ENCODE results near the gene ASB10.
A peak's percentile ranks its signal among the peaks of the same experiment; 100 is the strongest.

The ASB10 gene

DNA sequence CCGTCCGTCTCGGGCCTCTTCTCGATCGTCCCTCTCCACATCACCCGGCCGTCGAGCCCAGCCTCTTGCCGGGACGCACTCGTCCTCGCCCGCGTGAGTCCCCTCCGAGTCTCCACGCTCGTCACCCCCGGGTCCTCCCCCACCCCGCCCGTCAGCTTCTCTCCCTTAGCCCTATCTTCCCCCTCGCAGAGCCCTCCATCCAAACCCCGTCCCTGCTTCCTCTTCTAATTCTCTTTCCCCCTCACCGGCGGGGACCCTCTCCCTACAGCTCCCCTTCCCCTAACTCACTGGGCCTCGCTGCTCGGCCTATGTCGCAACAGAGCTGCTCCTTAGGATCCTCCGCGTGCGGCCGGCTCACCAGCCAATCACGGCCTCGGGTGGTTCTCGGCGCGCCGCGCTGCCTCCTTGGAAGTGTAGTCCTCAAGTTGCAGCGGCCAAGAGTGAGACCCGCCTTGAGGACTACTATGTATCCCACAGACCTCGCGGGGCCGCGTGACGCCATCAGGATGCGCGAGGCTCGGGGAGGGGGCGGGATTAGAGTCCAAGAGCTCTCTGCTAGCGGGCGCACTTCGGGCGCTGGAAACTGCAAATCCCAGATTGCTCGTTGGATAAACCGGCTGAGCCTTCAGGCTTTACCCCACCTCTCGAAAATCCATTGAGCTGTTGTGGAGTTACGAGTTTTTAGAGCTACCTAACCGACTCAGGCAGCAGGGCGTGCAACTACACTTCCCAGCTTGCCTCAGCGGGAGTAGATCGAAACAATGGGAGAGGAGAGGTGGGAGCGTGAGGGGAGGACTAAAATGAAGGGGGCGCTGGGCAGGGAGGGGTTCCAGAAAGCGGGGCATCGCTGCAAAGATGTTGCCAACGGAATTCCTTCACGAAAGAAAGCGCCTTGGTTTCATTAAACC is 40.1 kb upstream of the ASB10 start, which contains the start of gene ABCF2:
TSS of gene ABCF2 (minus strand) at position 331 of the 908 bp plus-strand sequence. CDS start 747 bp downstream, outside the sequence.
- H3K4me1 ChIP-seq (ENCODE audit: control insufficient read depth in 1 of 2, insufficient read depth in 2 of 2, low read length in 2 of 2), result peaks cover 20 to 31% of the 10 kb centered on the region in 2 donors
- H3K27ac ChIP-seq (ENCODE audit: low read length), result peak within 1 kb of the TSS; percentile 80
- peak within 1 kb of the TSS; percentile 81 to 91 for H3K4me3 ChIP-seq (ENCODE audit: low read depth in 1 of 2, low read length in 2 of 2)
- H3K27me3 ChIP-seq (ENCODE audit: low read depth, low read length), result no peaks in the 10 kb centered on the region
- no peaks in the 10 kb centered on the region for H3K9me3 ChIP-seq (ENCODE audit: control insufficient read depth in 1 of 2, low read length in 2 of 2)
- peaks cover 28 to 31% of the 10 kb centered on the region in 2 donors for H3K36me3 ChIP-seq (ENCODE audit: control insufficient read depth in 1 of 2, insufficient read depth in 2 of 2, low read length in 2 of 2)

DNA sequence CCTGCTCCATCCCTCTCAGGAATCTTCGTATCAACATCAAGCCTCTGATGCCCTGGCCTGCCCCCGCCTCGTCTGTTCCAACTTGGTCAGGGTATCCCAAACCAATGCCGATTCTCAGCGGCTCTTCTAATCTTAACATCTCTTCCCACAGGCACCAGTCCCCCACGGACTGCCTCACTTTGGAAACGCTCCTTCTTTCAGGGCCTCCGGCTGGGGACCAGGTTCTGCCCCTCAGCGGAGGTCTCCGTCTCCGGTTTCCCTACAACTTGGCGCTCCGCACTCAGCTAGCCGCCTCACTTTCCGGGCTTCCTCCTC is 39.5 kb upstream of the ASB10 start:
- Histone ChIP-seq H3K27ac (ENCODE audit: low read length) (peak overlapping the region; percentile 63), H3K4me3 (ENCODE audit: low read depth in 1 of 2, low read length in 2 of 2) (peak overlapping the region; percentile 81 to 91), H3K27me3 (ENCODE audit: low read depth, low read length) (no peaks in the 10 kb centered on the region), H3K36me3 (ENCODE audit: control insufficient read depth in 1 of 2, insufficient read depth in 2 of 2, low read length in 2 of 2) (peaks cover 32 to 36% of the 10 kb centered on the region in 2 donors), H3K4me1 (ENCODE audit: control insufficient read depth in 1 of 2, insufficient read depth in 2 of 2, low read length in 2 of 2) (peaks cover 15 to 25% of the 10 kb centered on the region in 2 donors), H3K9me3 (ENCODE audit: control insufficient read depth in 1 of 2, low read length in 2 of 2) (no peaks in the 10 kb centered on the region)

DNA sequence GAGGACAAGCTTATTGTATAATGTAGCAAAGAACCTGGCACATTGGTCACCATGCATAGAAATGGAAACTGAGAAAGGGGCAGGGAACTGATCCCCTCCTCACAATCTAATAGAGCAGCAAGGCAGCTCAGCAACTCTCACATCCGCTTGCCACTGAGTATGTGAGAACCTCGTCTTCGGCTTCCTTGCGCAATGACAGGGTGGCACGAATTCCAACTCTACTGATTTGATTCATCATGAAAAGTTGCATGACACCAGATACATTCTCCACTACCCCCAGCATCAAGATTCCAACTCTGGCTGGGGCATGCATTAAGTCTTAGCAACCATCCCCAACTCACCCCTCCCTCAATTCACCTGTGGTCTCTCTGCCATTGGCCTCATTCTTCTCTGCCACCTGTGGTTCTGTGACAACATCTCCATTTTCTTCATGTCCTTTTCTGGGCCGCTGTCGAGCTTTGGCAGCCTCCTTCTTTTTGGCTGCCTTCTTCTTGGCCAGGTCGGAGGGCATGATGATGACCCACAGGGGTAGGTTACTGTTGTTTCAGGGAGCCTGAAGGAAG is 39.0 kb upstream of the ASB10 start:
- Histone ChIP-seq H3K27ac (ENCODE audit: low read length) (peak overlapping the region; percentile 63), H3K27me3 (ENCODE audit: low read depth, low read length) (no peaks in the 10 kb centered on the region), H3K36me3 (ENCODE audit: control insufficient read depth in 1 of 2, insufficient read depth in 2 of 2, low read length in 2 of 2) (peaks cover 34 to 40% of the 10 kb centered on the region in 2 donors), H3K9me3 (ENCODE audit: control insufficient read depth in 1 of 2, low read length in 2 of 2) (no peaks in the 10 kb centered on the region), H3K4me3 (ENCODE audit: low read depth in 1 of 2, low read length in 2 of 2) (peak overlapping the region; percentile 81 to 91), H3K4me1 (ENCODE audit: control insufficient read depth in 1 of 2, insufficient read depth in 2 of 2, low read length in 2 of 2) (peaks cover 15 to 24% of the 10 kb centered on the region in 2 donors)

DNA sequence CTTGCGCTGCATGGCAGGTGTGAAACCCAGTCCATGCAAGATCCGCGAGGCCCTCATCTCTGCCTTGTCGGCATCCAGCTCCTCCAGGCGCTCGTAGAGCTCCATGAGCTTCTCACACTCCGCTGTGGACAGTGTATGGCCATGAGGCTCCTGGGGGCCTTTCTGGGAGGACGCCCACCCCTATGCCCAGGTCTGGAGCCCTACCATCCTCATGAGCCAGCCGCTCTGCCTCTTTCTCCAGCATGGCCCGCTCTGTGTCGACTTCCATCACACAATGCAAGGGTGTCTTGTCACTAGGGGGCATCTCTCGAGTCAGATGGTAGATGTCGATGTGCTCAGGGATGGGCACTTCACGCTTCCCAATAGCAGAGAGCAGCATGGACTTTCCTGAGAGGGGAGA is 36.7 kb upstream of the ASB10 start:
- peaks cover 49 to 62% of the 10 kb centered on the region in 2 donors for H3K36me3 ChIP-seq (ENCODE audit: control insufficient read depth in 1 of 2, insufficient read depth in 2 of 2, low read length in 2 of 2)
- peaks cover 15 to 24% of the 10 kb centered on the region in 2 donors for H3K4me1 ChIP-seq (ENCODE audit: control insufficient read depth in 1 of 2, insufficient read depth in 2 of 2, low read length in 2 of 2)
- no peak overlapping the region for H3K4me3 ChIP-seq (ENCODE audit: low read depth in 1 of 2, low read length in 2 of 2)
- no peaks in the 10 kb centered on the region for H3K27me3 ChIP-seq (ENCODE audit: low read depth, low read length)
- H3K27ac ChIP-seq (ENCODE audit: low read length), result no peak overlapping the region
- H3K9me3 ChIP-seq (ENCODE audit: control insufficient read depth in 1 of 2, low read length in 2 of 2), result no peaks in the 10 kb centered on the region

DNA sequence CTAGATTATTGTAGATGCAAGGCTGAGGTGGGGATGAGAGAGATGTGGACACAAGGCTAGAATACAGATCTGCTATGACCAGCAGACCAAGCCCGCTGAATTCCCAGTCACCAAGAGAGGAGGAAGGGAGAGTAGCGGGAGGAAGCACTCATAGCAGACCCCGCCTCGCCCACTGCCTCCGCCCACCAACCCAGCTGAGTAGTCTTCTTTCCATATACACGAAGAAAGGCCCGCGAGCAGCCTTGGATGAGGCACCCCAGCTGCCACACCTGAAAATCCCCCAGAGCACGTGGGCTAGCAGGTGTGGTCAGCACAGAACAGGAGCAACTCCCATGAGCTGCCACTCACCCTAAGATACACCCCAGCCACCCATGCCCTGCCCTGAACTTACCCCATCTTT is 31.1 kb upstream of the ASB10 start:
- Histone ChIP-seq H3K9me3 (ENCODE audit: control insufficient read depth in 1 of 2, low read length in 2 of 2) (no peaks in the 10 kb centered on the region), H3K36me3 (ENCODE audit: control insufficient read depth in 1 of 2, insufficient read depth in 2 of 2, low read length in 2 of 2) (peaks cover 68 to 97% of the 10 kb centered on the region in 2 donors), H3K27me3 (ENCODE audit: low read depth, low read length) (no peaks in the 10 kb centered on the region), H3K27ac (ENCODE audit: low read length) (no peak overlapping the region), H3K4me3 (ENCODE audit: low read depth in 1 of 2, low read length in 2 of 2) (no peak overlapping the region), H3K4me1 (ENCODE audit: control insufficient read depth in 1 of 2, insufficient read depth in 2 of 2, low read length in 2 of 2) (no peaks in the 10 kb centered on the region)

DNA sequence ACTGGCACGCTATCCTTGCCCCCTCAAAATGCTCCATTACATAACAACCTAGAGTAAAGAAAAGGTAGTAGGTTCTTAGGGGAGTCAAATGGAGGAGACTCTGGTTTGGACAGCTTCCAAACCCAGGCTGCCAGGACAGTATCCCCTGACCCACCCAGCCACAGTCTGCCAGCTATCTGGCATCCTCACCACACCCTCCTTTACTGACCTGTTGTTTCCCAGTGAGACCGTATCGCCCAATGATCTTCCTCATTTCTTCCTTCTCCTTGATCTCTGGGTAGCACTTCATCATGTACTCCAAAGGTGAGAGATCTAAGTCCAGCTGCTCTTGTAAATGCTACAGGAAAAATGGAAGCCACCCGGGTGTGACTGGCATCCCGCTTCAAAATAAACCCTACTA is 28.3 kb upstream of the ASB10 start:
- Histone ChIP-seq H3K4me3 (ENCODE audit: low read depth in 1 of 2, low read length in 2 of 2) (no peak overlapping the region), H3K36me3 (ENCODE audit: control insufficient read depth in 1 of 2, insufficient read depth in 2 of 2, low read length in 2 of 2) (peaks cover 47 to 79% of the 10 kb centered on the region in 2 donors), H3K27ac (ENCODE audit: low read length) (no peak overlapping the region), H3K4me1 (ENCODE audit: control insufficient read depth in 1 of 2, insufficient read depth in 2 of 2, low read length in 2 of 2) (no peaks in the 10 kb centered on the region), H3K27me3 (ENCODE audit: low read depth, low read length) (no peaks in the 10 kb centered on the region), H3K9me3 (ENCODE audit: control insufficient read depth in 1 of 2, low read length in 2 of 2) (no peaks in the 10 kb centered on the region)

DNA sequence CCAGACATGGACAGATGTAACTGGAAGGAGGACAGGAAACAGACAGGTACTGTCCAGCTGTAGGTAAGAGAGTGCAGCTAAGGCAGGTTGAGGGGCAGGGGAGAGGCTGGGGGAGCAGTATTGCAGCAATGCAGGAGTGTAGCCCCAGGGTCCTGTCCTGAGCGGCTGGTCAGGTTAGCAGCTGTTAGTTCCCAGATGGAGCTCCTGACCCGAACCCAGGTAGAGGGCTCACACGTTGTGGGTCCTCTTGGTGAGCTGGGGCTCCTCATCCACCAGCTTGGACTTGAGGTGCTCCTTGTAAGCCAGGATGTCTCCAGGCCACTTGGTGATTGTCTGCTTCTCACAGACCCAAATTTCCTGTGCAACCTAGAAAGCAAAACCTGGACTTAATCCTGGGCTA is 26.8 kb upstream of the ASB10 start:
- Histone ChIP-seq H3K9me3 (ENCODE audit: control insufficient read depth in 1 of 2, low read length in 2 of 2) (no peaks in the 10 kb centered on the region), H3K36me3 (ENCODE audit: control insufficient read depth in 1 of 2, insufficient read depth in 2 of 2, low read length in 2 of 2) (peaks cover 37 to 65% of the 10 kb centered on the region in 2 donors), H3K4me3 (ENCODE audit: low read depth in 1 of 2, low read length in 2 of 2) (no peak overlapping the region), H3K27ac (ENCODE audit: low read length) (no peak overlapping the region), H3K27me3 (ENCODE audit: low read depth, low read length) (no peaks in the 10 kb centered on the region), H3K4me1 (ENCODE audit: control insufficient read depth in 1 of 2, insufficient read depth in 2 of 2, low read length in 2 of 2) (no peaks in the 10 kb centered on the region)

DNA sequence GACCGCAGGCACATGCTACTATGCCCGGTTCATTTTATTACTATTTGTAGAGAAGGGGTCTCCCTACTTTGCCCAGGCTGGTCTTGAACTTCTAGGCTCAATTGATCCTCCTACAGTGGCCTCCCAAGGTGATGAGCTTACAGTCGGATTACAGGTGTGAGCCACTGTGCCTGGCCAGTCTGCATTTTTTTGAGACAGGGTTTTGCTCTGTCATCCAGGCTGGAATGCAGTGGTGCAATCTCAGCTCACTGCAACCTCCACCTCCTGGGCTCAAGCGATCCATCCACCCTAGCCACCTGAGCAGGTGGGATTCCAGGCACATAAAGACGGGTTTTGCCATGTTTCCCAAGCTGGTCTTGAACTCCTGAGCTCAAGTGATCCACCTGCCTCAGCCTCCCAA is 25.6 kb upstream of the ASB10 start:
- Histone ChIP-seq H3K9me3 (ENCODE audit: control insufficient read depth in 1 of 2, low read length in 2 of 2) (no peaks in the 10 kb centered on the region), H3K27ac (ENCODE audit: low read length) (no peak overlapping the region), H3K36me3 (ENCODE audit: control insufficient read depth in 1 of 2, insufficient read depth in 2 of 2, low read length in 2 of 2) (peaks cover 25 to 53% of the 10 kb centered on the region in 2 donors), H3K4me1 (ENCODE audit: control insufficient read depth in 1 of 2, insufficient read depth in 2 of 2, low read length in 2 of 2) (no peaks in the 10 kb centered on the region), H3K27me3 (ENCODE audit: low read depth, low read length) (no peaks in the 10 kb centered on the region), H3K4me3 (ENCODE audit: low read depth in 1 of 2, low read length in 2 of 2) (no peak overlapping the region)

DNA sequence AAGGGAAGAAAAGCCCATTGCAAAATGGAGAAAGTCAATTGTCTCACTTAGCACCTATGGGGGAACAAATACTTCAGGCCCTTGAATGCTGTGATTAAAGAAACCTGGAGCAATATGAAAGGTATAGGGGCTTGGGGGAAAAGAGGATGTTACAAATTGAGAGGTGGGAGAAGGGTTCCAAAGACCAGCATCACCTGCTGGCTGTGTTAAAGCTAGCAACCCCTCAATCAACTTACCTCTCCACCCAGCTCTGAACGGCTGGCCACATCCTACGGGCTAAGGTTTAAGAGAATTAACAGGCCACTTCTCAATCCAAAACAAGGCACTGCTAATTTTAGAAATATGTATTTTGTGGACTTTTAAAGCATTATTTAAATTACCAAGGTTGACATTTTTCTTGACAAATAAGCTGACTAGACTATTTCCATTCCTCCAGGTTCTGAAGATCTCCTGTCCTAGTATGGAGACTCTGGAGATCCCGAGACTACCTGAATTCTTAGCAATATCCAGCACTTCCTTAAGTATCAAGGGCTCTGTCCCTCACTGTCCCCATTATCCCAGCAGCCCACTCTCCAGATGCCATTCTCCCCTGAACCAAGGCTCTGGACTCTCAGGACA is 24.2 kb upstream of the ASB10 start:
- Histone ChIP-seq H3K9me3 (ENCODE audit: control insufficient read depth in 1 of 2, low read length in 2 of 2) (no peaks in the 10 kb centered on the region), H3K36me3 (ENCODE audit: control insufficient read depth in 1 of 2, insufficient read depth in 2 of 2, low read length in 2 of 2) (peaks cover 18 to 39% of the 10 kb centered on the region in 2 donors), H3K27ac (ENCODE audit: low read length) (no peak overlapping the region), H3K4me3 (ENCODE audit: low read depth in 1 of 2, low read length in 2 of 2) (no peak overlapping the region), H3K27me3 (ENCODE audit: low read depth, low read length) (no peaks in the 10 kb centered on the region), H3K4me1 (ENCODE audit: control insufficient read depth in 1 of 2, insufficient read depth in 2 of 2, low read length in 2 of 2) (no peaks in the 10 kb centered on the region)

DNA sequence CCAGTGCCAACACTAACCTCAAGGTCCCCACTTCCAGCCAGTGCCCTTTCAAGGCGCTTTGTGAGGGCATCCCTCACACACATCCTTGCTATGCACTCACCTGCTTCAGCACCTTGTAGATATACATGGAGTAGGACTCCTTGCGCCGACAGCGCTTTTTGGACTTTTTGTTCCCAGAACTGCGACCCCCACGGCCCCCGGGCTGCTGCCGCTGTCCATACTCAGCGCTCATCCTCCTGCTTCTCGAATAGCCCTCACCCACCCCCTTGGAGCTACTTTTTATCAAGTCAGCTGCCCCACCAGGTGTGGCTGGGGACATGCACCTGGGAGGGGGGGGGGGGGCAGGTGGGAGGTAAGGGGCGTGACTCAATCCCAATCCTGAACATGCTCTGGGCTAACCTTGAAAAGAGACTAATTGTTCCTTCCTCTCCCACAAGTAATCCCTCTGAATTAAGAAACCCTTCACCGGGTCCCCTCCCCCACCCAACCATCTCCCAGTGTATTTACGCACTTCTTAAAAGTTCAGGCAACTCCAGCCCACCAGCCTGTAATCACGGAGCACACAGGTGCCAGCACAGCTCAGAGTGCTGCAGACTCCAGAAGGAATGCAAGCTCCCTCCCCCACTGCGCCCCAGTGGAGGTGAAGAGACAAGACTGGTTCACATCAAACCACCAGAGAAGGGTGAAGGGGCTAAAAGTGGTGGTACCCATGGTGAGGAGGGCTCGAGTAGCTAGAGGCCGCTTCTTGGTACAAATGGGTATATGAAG is 23.2 kb upstream of the ASB10 start, which contains the start of gene H2BK1:
TSS of gene H2BK1 (minus strand) at position 402 of the 768 bp plus-strand sequence. CDS start at position 232, 170 bp downstream.
- Histone ChIP-seq H3K27me3 (ENCODE audit: low read depth, low read length) (peaks cover under 1% of the 10 kb centered on the region), H3K36me3 (ENCODE audit: control insufficient read depth in 1 of 2, insufficient read depth in 2 of 2, low read length in 2 of 2) (peaks cover 10 to 29% of the 10 kb centered on the region in 2 donors), H3K4me3 (ENCODE audit: low read depth in 1 of 2, low read length in 2 of 2) (no peak within 1 kb of the TSS), H3K9me3 (ENCODE audit: control insufficient read depth in 1 of 2, low read length in 2 of 2) (no peaks in the 10 kb centered on the region), H3K27ac (ENCODE audit: low read length) (no peak within 1 kb of the TSS), H3K4me1 (ENCODE audit: control insufficient read depth in 1 of 2, insufficient read depth in 2 of 2, low read length in 2 of 2) (no peaks in the 10 kb centered on the region)

DNA sequence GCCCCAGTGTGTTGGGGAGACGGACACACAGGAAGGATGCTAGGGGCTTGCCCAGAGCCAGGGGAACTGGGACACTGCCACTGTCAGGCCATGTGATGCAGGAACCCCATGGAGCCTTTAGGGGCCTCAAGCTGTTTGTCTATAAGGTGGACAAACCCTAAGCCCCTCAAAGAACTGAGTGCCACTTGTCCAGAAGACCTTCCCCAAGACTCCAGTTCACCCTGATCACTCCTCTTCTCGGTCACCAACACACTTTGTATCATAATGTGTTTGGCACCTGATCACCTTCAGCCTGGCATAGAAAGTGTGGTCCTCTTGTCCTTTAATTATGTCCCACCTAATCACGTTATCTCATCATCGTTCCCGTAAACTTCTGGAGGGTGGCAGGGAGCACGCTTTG is 22.5 kb upstream of the ASB10 start:
- H3K4me3 ChIP-seq (ENCODE audit: low read depth in 1 of 2, low read length in 2 of 2), result no peak overlapping the region

More for the DNA sequence above, 22.5 kb upstream of the ASB10 start:
- no peaks in the 10 kb centered on the region for H3K9me3 ChIP-seq (ENCODE audit: control insufficient read depth in 1 of 2, low read length in 2 of 2)
- H3K27me3 ChIP-seq (ENCODE audit: low read depth, low read length), result peaks cover 7% of the 10 kb centered on the region
- H3K4me1 ChIP-seq (ENCODE audit: control insufficient read depth in 1 of 2, insufficient read depth in 2 of 2, low read length in 2 of 2), result no peaks in the 10 kb centered on the region
- no peak overlapping the region for H3K27ac ChIP-seq (ENCODE audit: low read length)
- peaks cover 3 to 22% of the 10 kb centered on the region in 2 donors for H3K36me3 ChIP-seq (ENCODE audit: control insufficient read depth in 1 of 2, insufficient read depth in 2 of 2, low read length in 2 of 2)
